ENCODE data around the gene SCRT2. TPM values are rescaled to one million over a fixed set of nuclear protein-coding genes. Genes with fewer than 3 reads are reported as not detected.

Gene SCRT2
- not detected in 2 replicates for total RNA-seq

GRCh38 chr20:675453-676314 lies at the start of gene SCRT2:
SCRT2 (minus strand) TSS chr20:675802; CDS start chr20:675601, 201 bp downstream.

GRCh38 chr20:653110-653589 lies 22.5 kb downstream of the SCRT2 start, which contains the start of gene SRXN1:
SRXN1 (minus strand) TSS chr20:653200; CDS start chr20:653185, 15 bp downstream.

Other genes starting within 250 kb of the SCRT2 start
- gene TBC1D20, start 213.3 kb downstream of the SCRT2 start, total RNA-seq, result 38.1 and 53.6 TPM in 2 replicates
- gene CSNK2A1, start 132.0 kb downstream of the SCRT2 start, total RNA-seq, result 65.2 and 107 TPM in 2 replicates
- not detected in 2 replicates for gene TCF15, start 65.5 kb downstream of the SCRT2 start, total RNA-seq
- gene SRXN1, start 22.6 kb downstream of the SCRT2 start, total RNA-seq, result 13.7 and 31.0 TPM in 2 replicates
- gene SLC52A3, start 92.7 kb upstream of the SCRT2 start, total RNA-seq, result 0.11 and 1.2 TPM in 2 replicates
- gene FAM110A, start 157.9 kb upstream of the SCRT2 start, total RNA-seq, result 9.4 and 14.9 TPM in 2 replicates
- gene ANGPT4, start 240.5 kb upstream of the SCRT2 start, total RNA-seq, result under 0.01 TPM in 1 of 2 replicates, not detected in the other

All from placental epithelial cell (primary cell).